ENCODE data around the gene BMPER.

Gene BMPER

DNA sequence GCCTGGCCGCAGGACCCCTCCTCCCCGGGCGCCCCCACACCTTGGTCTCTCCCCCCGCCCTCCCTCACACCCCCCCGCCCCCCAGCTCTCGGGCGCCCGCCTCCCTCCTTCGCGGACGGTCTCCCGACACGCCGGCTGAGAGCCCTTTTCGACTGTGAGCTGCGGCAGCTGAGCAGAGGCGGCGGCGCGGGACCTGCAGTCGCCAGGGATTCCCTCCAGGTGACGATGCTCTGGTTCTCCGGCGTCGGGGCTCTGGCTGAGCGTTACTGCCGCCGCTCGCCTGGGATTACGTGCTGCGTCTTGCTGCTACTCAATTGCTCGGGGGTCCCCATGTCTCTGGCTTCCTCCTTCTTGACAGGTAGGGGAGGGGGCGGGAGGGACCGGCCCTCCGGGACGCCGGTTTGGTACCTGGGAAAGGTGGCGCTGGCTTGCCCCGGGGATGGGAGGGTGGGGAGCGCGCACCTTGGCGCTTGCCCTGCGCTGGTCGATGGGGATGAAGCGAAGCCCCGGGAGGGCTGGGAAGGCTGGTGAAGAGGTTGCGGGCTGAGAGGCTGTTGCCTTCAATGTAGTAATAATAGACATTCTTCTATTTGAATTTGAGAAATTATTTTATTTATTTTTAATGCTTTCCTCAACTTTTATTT, at the start of gene BMPER:
Gene BMPER (plus strand): TSS at position 151 of the 644 bp plus-strand sequence. CDS start 75 bp downstream, at position 226.
- DNase-seq, result no peak

DNA sequence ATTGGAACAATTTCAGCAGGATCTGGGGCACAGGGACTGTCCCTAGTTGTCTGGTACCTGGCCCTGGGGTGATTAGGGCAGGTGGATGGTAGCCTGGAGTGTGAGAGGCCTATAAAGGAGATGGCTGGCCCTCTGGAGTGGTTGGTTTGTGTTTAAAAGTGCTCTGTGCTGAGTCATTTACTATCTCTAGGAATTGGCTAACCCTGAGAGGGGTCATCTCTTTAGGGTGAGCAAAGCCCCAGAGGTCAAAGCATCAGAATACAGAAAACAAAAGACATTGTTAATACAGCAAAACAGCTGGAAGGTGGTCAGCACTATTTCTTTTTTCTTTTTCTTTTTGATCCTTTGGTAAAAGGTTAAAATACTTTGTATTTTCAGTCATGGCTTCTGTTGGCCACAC, 43.4 kb upstream of the BMPER start:
- no peak for DNase-seq

DNA sequence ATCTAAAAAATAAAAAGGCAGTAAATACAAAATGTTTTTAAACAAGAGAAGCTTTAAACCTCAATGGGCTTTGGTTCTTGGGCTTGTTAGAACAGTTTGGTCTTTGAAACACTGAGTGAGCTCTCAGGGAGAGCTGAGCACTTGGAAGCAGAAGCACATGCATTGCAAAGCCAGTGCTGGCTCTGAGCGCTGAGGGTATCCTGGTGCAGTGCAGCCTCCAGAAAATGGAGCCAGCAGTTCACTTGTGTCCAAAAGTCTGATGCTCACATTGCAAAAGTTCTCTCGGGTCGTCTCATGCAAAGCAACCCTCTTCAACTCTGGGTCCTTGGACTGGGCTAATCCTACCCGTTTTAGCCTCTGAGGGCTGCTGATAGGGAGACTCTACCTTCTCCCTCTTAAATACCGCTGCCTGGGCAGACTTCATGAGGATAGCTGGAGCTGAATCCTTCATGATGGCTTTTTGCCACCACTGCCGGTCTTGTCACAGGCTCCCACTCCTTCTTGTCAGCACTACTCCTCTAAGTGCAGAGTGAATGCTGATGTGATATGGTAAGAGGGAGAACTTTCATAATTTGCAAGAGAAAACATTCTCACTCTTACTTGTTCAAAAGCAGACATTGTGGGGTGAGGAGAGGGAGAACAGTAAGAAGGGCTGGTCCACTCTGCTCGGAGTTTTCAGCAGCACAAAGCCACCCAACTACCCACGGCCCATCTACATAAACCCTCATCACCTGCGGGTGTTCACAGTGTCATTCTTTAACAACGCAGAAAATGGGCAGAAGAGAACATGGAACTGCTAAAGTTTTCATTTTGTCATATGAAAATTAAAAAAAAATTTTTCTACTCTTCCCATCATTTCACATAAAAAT, 42.2 kb upstream of the BMPER start:
- DNase-seq, result no peak

- DNase-seq, result no peak
These were observed 37.2 kb upstream of the BMPER start for GRCh38 chr7:33868166-33868565.

DNA sequence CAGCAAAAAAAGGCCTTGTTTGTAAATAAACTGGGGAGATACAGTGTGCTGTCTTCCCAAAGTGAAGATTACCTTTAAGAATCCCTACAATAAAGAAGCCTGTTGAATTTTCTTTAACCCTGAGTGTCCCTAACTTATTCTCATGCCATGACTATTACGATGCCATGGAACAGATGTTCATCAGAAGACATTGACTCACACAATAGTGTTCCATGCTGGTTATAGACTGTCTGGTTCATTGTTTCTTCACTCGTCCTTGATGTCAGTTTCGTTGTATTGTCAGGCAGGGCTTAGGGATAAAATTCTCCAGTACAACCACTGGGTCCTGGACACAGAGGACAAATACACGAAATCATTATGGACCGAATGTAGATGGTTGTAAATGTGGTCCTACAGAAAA, 36.2 kb upstream of the BMPER start:
- no peak for DNase-seq

DNA sequence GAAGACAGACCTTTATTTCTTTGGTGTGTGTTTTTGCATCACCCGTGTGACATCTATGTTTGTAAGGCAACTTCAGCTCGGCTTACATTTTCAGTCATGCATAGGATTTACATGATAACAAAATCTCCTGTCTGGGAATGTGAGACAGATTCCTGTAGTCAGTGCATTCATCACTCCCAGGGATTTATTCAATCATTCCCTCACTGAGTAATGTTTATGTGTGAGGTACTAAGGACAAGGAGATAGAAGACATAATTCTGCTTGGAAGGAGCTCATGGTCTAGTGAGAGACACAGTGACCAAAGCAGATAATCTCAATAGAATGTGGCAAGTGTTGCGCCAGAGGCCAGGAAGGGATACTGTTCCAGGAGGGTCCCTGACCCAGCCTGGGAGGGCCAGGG, 35.2 kb upstream of the BMPER start:
- no peak for DNase-seq

DNA sequence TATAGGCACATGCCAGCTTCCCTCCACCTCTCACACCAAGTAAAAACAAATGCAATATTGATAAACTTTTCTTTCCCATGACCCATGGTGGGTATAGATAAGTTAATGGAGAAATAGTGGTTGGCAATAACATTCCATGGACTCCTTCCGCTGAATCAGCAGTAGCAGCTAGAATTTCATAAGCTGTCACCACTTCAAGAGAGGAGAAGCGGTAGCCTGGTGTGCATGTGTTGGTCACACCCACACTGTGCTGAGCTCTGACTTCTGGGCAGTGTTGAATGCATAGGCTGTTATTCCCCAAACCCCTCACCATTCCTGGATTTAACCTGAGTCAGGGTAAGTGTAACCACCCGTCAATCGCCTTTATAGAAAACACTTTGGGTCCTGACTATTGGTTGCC, 32.5 kb upstream of the BMPER start:
- no peak for DNase-seq

DNA sequence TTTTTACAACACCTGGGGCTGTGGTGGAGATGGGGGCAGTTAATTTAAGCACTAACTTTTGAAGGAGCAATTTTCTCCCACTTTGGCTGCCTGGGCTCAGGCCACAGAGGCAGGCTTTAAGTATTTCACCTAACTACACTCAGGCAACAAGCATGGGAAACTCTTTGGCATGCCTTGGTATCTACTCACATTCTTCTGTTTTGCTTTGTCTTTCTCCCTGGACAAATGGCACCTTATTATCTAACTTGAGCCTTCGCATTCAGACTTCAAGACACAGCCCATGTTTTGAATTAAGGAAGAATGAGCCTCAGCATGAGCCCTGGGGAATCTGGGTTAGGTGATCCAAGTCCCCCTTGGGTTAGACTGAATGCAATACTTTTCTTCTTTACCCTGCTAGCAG, 31.8 kb upstream of the BMPER start:
- no peak for DNase-seq

DNA sequence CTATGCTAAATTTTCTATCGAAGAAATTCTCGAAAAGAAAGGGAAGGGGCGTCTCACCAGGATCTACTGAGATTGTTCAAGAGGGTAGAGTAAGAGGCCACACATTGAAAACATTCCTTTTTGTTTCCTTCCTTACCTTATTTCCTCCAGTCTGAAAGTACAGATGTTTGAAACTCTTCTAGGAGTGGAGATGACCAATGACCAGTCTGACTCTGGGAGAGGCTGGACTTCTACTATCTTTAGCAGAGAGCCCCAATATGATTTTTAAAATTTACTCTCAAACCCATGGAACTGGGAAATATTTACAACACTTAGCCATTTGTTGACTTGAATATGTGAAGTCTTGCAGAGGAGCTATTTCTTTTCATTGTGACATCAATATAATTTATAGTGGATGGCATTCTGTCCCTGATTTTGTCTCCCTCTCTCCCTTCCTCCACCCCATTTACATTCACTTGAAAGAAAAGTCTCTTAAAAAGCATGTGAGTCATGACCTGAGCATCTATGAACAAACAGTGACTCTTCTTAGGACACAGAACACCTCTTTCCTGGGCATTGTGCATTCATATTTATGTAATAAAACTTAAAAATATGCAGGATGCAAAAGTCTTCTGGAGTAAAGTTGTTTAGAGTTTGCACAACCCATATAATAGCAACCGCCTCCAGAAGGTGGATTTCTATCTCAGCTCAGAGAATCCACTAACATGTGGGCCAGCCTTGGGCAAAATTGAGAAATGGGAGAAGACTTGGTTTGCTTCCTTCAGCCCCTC, 31.2 kb upstream of the BMPER start:
- no peak for DNase-seq

DNA sequence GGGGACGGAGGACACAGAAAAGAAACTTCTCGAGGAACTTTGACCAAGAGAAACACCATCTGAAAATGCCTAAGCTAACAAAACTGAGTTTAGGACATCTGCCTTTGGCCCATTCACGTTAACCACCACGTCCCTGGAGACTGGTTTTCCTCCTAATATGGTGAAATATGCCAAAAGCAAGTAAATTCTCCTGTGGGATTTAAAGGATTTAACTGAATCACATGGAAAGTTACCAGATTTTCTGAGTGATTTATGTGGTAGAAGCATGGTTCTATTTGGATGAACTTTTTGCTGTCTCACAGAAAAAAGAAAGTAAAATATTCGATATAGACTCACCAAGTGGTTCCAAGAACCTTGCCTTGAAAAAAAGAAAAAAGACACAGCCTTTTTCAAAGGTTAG, 30.4 kb upstream of the BMPER start:
- DNase-seq, result no peak

DNA sequence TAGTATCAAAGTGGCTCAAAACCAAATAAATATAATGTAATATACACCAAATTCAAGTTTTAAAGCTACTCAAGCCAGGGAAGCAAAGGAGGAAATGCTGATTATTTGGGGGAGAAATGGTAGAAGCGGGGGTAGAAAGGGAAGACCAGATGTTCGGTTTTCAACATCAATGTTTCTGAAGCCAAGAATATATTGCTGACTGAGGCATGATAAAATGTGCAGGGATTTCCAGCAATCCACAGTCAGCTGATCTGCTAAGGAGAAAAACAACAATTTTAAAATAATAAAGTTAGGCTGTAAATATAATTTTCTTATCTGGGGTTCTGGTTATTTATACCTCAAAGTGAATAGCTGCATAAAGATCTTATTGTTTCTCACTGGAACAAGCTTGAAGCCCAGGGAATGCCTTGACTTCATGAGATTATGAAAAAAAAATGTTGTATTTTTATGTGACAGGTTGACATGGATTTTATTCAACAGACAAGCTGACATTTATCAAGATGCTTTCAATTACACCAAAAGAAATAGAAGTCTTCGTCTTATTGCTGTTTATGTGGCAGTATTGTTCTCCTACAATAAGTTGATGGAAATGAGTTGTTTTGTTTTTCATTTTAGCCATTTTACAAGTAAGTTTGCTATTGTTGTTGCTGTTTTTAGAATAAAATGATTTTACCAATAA, 28.6 kb upstream of the BMPER start:
- no peak for DNase-seq

DNA sequence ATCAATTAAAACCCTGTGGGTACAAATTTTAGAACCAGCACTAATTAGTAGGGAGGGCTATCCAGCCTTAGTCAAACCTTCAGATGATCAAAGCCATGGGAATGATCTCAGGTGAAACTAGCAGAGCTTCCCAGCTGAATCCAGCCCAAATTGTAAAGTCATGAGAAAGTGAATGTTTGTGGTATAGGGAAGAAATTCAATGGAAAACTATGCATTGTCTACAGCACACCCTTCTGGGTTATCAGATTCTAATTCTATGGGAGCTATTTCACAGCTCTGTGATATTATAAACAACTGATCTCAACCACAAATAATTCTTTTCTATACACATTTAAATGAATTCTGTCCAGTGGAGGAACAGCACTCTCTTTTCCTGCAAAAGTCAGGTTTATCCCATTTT, 24.6 kb upstream of the BMPER start:
- no peak for DNase-seq

- DNase-seq, result no peak
These were observed 24.0 kb upstream of the BMPER start for GRCh38 chr7:33881316-33881715.

DNA sequence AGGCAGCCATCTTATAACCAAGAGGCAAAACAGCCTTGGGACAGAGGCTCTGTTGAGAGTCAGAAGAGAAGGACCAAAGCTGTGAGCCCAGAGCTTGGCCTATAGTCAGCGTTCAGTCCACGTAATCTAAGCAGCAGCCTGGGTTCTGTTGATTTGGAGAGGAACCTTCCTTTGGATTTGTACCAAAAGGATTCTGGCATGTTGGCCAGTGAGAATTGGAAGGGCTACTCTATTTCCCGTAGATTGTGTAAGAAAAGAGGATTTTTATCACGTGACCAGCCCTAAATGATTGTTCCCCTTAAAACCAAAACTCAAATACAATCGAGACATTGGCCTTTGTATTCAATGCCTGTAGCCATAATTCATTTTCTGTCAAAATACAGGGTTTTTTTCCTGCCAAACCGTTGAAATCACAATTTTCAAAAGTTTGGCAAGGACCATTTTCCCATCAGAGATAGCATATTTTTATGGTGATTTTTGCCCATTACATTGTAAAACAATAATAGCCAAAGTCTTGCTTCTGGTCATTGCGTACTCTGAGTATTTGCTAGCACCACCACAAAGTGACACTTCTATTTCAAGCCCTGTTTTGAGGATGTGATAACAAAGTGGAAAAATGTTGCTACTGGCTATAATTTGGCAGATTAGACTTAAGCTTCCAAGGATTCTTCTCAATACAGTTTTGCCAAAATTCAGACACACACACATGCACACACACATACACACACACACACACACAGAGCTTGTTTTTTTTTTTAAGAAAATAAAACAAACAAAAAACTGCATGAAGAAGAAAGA, 23.1 kb upstream of the BMPER start:
- DNase-seq, result no peak

GRCh38 chr7:33882950-33883670, 22.2 kb upstream of the BMPER start:
- no peak for DNase-seq

DNA sequence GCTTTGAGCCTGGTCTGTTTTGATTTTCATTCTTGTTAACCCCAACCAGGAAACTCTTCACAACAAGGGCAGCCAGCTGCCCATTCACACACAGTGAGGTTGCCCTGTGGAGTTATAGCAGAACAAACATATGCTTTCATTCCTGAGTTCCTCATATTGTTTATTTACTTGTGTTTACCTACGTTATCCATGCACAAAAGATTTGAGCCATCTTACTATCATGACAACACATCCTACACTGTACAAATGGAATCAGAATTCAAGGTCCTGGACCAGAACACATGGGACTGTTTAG, 21.7 kb upstream of the BMPER start:
- DNase-seq, result no peak

- DNase-seq, result no peak
These were observed 19.8 kb upstream of the BMPER start for GRCh38 chr7:33885290-33886148.

DNA sequence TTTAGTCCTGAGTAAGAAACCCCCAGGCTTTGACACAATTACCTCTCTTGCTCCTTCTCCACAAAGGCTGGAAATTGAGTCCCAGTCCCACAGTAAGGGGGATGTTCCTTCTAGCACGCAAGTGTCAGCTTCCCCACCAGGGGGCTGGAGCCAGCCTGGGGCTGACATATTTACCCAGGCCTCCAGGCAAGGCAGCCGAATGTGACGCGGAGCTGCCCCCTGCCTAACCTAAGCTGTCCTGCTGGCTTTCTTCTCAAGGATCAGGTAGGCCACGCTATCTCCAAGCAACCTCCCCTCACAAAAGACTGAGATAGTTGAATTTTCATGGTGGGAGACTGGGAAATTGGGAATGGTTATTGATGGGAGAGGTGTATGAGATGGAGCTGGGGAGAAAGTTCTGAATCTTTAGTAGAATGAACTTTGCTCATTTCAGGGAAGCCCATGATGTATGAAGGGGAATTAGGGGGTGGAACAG, 19.2 kb upstream of the BMPER start:
- no peak for DNase-seq

DNA sequence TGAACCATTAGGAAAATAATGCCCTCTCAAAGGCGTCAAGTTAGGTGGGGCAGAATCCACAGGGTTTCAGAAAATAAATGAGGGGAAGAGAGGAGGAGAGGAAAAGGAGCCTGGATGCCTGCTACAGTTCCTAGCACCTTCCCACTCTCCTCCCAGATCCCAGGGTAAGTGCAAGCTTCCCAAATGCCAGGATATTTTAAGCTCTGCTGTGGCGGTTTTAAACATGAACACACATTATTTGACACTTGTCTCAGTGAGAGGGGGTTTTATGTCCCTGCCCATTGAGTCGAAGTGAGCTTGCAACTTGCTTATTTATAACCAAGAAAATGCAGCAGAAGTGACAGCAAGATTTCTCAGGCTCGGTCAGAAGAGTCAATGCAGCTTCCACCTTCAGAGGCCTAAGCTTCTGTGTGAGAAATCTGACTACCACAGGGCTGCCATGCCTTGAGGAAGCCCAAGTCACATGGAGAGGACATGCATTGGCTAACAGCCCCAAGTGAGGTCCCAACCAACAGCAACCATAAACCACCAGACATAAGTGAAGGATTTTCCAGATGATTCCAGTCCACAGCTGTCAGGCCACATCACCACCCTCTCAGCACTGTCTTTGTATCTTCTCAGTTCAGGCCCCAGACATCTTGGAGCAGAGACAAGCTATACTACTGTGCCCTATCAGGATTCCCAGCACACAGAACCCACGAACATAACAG, 17.9 kb upstream of the BMPER start:
- DNase-seq, result no peak

DNA sequence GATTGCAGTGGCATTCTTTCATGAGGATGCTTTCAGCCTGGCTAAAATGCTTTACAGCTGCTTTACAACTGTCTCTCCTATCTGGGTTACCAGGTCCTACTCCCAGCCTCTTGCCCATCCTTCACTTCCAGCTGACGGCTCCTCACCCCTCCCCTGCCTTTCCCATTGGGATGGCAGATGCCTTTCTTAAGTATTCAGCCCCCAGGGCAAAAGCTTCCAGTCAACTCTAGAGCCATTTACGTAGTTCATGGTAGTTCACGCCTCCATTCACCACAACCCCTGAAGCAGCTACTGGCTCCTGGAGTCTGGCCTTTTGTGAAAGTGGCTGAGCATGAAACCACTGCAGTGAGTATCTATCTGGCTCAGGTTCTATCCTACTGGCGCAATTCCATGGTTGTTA, 17.2 kb upstream of the BMPER start:
- DNase-seq, result no peak
